Tibial nerve (tissue), 4 donors: Measurements from ENCODE around the gene ELMO3. TPM values are rescaled to one million over a fixed set of nuclear protein-coding genes. Genes with fewer than 3 reads are reported as not detected.

Experiments used
- DNase-seq, 2 donors: peaks; one replicate each; pipeline ENCODE4 v3.0.0-alpha.2; 2019; ENCODE audit warnings: low spot score in 2 of 2
- H3K27ac ChIP-seq, 4 donors: fragments of 200-600 bp; sonication (generic) in 3 of 4; one replicate each; pipeline ENCODE4 v1.5.1; 2017 to 2019; ENCODE audit warnings: mild to moderate bottlenecking in 1 of 4
- H3K27me3 ChIP-seq, 2 donors: fragments of 200-600 bp; sonication (generic) in 1 of 2; one replicate each; pipeline versions ENCODE4 v1.5.1 to v1.6.0; 2017 to 2019
- H3K36me3 ChIP-seq, 3 donors: fragments of 200-600 bp; sonication (generic); one replicate each; pipeline ENCODE4 v1.5.1; 2018 to 2019
- H3K4me1 ChIP-seq, 4 donors: fragments of 200-600 bp; sonication (generic) in 3 of 4; one replicate each; pipeline ENCODE4 v1.5.1; 2017 to 2019
- H3K4me3 ChIP-seq, 4 donors: fragments of 200-600 bp; sonication (generic) in 3 of 4; one replicate each; pipeline ENCODE4 v1.5.1; 2017 to 2019; ENCODE audit warnings: mild to moderate bottlenecking in 1 of 4, moderate library complexity in 1 of 4
- H3K9me3 ChIP-seq, 4 donors: fragments of 200-600 bp; sonication (generic) in 3 of 4; one replicate each; pipeline ENCODE4 v1.5.1; 2017 to 2019
- EP300 ChIP-seq, 2 donors: sonication (generic); formaldehyde crosslinking; IDR thresholded peaks; one replicate each; pipeline ENCODE4 v1.6.1; 2017; ENCODE audit warnings: antibody characterized with exemption in 2 of 2, mild to moderate bottlenecking in 1 of 2
- POLR2A ChIP-seq, 2 donors: fragments of 450-650 bp; IDR thresholded peaks; one replicate each; pipeline ENCODE4 v1.6.1; 2017; ENCODE audit warnings: antibody characterized with exemption in 2 of 2, mild to moderate bottlenecking in 2 of 2, moderate library complexity in 2 of 2
- WGBS, 2 donors: methylation state at CpG; one replicate each; pipeline ENCODE4 v1.1.5; 2018; 5-methylcytosine and 5-hydroxymethylcytosine counted together
- total RNA-seq, 4 donors: library from RNA; depleted of rRNA; stranded (reverse); fragments of >200 nt; gene quantifications; one replicate each; pipeline ENCODE4 v1.1.0, GENCODE V29; 2016
- TF ChIP-seq, protein P1 (sequence below), 5 experiments: fragments of 200-600 bp in 3 of 5; fragments of 450-650 bp in 2 of 5; sonication (generic) in 3 of 5; IDR thresholded peaks; one replicate each; pipeline ENCODE4 v1.5.1; 2016 to 2019; ENCODE audit warnings: antibody characterized with exemption in 5 of 5, mild to moderate bottlenecking in 3 of 5, moderate library complexity in 2 of 5

The ELMO3 gene
- total RNA-seq, 4 donors from 2014 or later = 2.4 to 14.4 (median 4.4) TPM

DNA sequence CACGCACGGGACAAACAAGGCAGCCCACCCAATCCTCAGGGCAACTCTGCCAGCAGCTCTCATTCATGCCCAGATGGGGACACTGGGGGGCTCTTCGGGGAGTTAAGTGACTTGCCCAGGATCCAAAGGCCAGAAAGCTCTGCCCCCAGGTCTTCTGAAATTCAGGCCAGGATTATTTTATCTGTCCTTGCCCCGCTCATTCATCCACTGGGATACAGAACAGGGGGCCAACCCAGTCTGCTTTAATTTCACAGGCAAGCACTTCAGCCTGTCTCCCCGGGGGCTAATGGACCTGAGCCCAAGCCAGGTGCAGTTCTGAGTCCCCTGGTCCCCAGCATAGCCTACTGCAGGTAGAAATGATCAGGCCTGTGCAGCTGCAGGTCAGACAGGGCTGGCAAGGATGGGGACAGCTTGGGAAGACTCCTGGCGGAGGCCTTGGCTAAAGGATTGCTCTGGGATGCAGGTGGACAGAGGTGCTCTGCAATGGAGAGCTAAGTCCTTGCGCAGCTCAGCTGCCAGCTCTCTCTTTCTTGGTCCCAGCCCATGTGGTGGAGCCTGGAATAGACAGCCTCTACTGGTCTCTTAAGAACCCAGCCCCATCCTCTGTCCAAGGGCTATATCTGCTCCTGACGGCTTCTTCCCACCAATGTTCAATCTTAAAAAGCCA is 47.4 kb upstream of the ELMO3 start:
- H3K4me3 ChIP-seq = peak overlapping the region in 1 of 4 donors; percentile 67
- H3K4me1 ChIP-seq = peaks cover 0 to 38% (median 19%) of the 10 kb centered on the region in 4 donors
- peak overlapping the region in 2 of 4 donors; percentile 78 to 87 for H3K27ac ChIP-seq
- H3K9me3 ChIP-seq = no peaks in the 10 kb centered on the region
- peaks cover 0 to 33% (median 0%) of the 10 kb centered on the region in 3 donors for H3K36me3 ChIP-seq
- TF ChIP-seq POLR2A (IDR thresholded peaks at IDR 0.05) = no peak
- TF ChIP-seq, protein P1, sequence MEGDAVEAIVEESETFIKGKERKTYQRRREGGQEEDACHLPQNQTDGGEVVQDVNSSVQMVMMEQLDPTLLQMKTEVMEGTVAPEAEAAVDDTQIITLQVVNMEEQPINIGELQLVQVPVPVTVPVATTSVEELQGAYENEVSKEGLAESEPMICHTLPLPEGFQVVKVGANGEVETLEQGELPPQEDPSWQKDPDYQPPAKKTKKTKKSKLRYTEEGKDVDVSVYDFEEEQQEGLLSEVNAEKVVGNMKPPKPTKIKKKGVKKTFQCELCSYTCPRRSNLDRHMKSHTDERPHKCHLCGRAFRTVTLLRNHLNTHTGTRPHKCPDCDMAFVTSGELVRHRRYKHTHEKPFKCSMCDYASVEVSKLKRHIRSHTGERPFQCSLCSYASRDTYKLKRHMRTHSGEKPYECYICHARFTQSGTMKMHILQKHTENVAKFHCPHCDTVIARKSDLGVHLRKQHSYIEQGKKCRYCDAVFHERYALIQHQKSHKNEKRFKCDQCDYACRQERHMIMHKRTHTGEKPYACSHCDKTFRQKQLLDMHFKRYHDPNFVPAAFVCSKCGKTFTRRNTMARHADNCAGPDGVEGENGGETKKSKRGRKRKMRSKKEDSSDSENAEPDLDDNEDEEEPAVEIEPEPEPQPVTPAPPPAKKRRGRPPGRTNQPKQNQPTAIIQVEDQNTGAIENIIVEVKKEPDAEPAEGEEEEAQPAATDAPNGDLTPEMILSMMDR (IDR thresholded peaks at IDR 0.05) = no peak
- no peak for TF ChIP-seq EP300 (IDR thresholded peaks at IDR 0.05)
- DNase-seq = no peak
- 54 to 58% methylated on average over 4 to 8 of the region's 8 CpGs for WGBS, 2 donors
- peaks cover 0 to 23% of the 10 kb centered on the region in 2 donors for H3K27me3 ChIP-seq

DNA sequence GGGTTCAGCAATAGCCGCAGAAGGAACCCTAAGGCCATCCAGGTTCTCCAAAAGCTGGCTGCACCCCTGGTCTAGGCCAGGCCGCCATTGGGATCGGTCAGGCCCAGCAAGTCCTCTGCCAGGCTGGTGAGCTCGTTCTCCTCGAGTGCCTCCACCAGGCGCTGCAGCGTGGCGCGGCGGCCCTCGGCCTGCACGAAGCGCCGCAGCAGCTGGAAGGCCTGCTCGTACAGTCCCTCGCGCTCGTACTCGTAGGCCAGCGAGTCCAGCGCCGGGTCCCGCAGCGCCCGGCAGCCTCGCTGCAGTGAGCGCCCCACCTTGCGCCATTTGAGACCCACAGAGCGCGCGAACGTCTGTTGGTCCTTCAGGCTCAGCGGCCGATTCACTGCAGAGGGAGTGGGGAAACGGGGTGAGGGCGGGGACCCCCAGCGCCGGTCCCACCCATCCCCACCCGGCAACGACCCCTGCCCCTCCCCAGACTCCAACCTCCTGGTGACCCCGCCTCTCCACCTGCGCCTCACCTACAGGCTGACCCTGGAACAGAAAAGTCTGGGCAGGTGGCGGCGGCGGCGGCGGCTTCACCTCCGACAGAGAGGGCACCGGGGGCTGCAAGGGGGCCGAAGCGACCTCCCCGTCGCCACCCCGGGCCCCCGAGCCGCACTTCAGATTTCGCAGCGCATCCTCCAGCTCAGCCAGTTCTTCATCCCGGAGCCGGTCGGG is 44.2 kb upstream of the ELMO3 start:
- DNase-seq = no peak
- H3K9me3 ChIP-seq = no peaks in the 10 kb centered on the region
- H3K4me3 ChIP-seq = peak overlapping the region in 2 of 4 donors; percentile 30 to 31
- WGBS, 2 donors = 10 to 27% methylated on average over 23 to 61 of the region's 61 CpGs
- peaks cover 0 to 1% (median 0%) of the 10 kb centered on the region in 3 donors for H3K36me3 ChIP-seq
- no peak overlapping the region for H3K27ac ChIP-seq
- H3K4me1 ChIP-seq = peaks cover 0 to 45% (median 23%) of the 10 kb centered on the region in 4 donors
- peaks cover 0 to 17% of the 10 kb centered on the region in 2 donors for H3K27me3 ChIP-seq
- TF ChIP-seq POLR2A (IDR thresholded peaks at IDR 0.05) = no peak
- TF ChIP-seq, protein P1 (IDR thresholded peaks at IDR 0.05) = no peak
- TF ChIP-seq EP300 (IDR thresholded peaks at IDR 0.05) = no peak

DNA sequence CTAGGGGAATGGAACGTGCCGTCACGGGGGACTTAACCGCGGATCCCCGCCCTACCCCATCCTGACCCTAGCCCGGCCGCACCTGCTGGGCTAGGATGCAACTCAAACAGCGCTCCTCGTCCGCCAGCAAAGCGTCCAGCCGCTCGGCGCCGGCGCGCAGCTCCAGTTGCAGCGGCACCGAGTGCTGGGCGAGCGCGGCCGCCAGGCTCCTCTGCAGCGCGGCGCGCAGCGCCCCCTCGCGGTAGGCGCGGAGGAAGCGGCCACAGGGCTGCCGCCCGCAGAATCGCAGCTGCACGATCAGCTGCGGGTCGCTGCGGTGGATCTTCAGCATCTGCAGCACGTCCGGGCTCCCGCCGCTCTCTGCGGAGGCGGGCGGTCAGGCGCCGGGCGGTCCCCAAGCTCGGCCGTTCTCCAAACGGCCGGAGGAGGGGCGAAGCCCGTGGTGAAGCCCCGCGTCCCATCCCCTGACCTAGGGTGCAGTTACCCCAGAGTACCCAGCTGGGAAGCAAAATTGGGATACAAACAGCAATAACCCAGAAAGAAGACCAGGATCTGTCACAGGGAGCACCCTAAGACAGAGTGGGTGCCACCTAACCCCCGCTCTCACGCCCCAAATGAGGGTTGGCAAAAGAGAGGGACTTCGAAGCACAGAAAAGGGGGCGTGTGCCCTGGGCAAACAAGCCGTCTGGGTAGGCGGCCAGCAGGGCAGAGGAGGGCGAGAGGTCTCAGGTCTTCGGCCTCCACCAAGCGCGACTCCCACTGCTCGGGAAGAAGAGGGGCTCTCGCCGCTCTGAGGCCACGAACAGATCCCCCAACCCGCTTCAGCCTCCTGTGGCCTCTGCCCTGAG is 43.4 kb upstream of the ELMO3 start:
- H3K9me3 ChIP-seq = no peaks in the 10 kb centered on the region
- 11 to 15% methylated on average over 31 to 39 of the region's 74 CpGs for WGBS, 2 donors
- no peak for TF ChIP-seq POLR2A (IDR thresholded peaks at IDR 0.05)
- TF ChIP-seq, protein P1 (IDR thresholded peaks at IDR 0.05) = peak; percentile 94 to 100 (median 99)
- TF ChIP-seq EP300 (IDR thresholded peaks at IDR 0.05) = no peak
- H3K4me3 ChIP-seq = peak overlapping the region in 2 of 4 donors; percentile 30 to 31
- peaks cover 0 to 14% of the 10 kb centered on the region in 2 donors for H3K27me3 ChIP-seq
- peaks cover 0 to 44% (median 20%) of the 10 kb centered on the region in 4 donors for H3K4me1 ChIP-seq
- DNase-seq = peak; percentile 58 to 60
- no peak overlapping the region for H3K27ac ChIP-seq
- H3K36me3 ChIP-seq = no peaks in the 10 kb centered on the region

DNA sequence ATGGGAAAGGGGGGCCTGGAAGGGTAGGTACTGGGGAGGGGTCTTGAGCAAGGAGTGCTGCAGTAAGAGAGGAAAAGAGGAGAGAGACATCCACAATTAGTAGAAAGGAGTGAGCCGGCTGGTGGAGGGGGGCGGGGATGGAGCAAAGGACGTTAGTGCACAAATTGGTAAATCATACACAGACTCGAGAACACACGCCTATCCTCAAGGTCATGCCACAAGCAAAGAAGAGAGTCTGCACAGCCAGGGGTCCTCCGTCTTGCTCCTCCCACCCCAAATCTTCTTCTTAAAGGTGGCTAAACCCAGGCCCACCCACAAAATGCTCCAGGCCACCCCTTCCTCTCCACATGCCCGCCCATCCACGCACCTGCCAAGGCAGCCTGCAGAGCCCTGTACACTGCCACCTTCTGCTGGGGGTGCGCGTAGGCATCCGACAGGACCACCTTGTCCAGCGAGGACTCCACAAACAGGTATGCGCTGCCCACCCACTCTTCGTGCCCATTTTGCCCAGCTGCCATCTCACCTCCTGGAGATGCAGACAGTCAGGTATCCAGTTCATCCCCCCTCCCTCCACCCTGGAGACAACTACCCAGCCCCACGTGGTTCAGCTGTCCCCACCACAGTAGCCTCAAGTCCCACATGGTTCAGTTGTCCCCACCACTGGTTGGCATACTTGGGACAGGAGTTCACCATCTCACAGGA is 42.6 kb upstream of the ELMO3 start:
- Histone ChIP-seq H3K36me3 (no peaks in the 10 kb centered on the region), H3K27ac (no peak overlapping the region), H3K4me3 (no peak overlapping the region), H3K4me1 (peaks cover 0 to 44% (median 17%) of the 10 kb centered on the region in 4 donors), H3K9me3 (no peaks in the 10 kb centered on the region), H3K27me3 (peaks cover 0 to 14% of the 10 kb centered on the region in 2 donors)
- no peak for DNase-seq
- 44 to 49% methylated on average over 15 of the region's 15 CpGs for WGBS, 2 donors
- TF ChIP-seq POLR2A (IDR thresholded peaks at IDR 0.05) (no peak), EP300 (IDR thresholded peaks at IDR 0.05) (no peak)
- TF ChIP-seq, protein P1 (IDR thresholded peaks at IDR 0.05) = no peak
